ENCODE measurements around the gene ZBTB12.
"Not testable (repeated sequence)": the region's sequence is repeated elsewhere in the genome, so short reads cannot be mapped to it uniquely, and the experiment has no call there.

ZBTB12 gene

GRCh38 chr6:31901953-31902643 lies at the start of gene ZBTB12:
Gene ZBTB12, minus strand, starts transcription at chr6:31902086. Its CDS starts 781 bp downstream, at chr6:31901305.
- peak; percentile 85 for DNase-seq

- no peak for DNase-seq
These were observed 48.2 kb upstream of the ZBTB12 start for GRCh38 chr6:31949926-31950548.

GRCh38 chr6:31948753-31949413 lies 47.0 kb upstream of the ZBTB12 start:
- DNase-seq: no peak

- DNase-seq: no peak
These were observed 46.4 kb upstream of the ZBTB12 start for GRCh38 chr6:31948306-31948705.

- DNase-seq: no peak
These were observed 46.0 kb upstream of the ZBTB12 start for GRCh38 chr6:31947864-31948263.

GRCh38 chr6:31947070-31947675 lies 45.3 kb upstream of the ZBTB12 start:
- DNase-seq: no peak

GRCh38 chr6:31946370-31946885 lies 44.5 kb upstream of the ZBTB12 start:
- no peak for DNase-seq

GRCh38 chr6:31945507-31946369 lies 43.9 kb upstream of the ZBTB12 start, which contains the start of gene CFB:
Gene CFB, plus strand, starts transcription at chr6:31946095. Its CDS starts 127 bp downstream, at chr6:31946222.
- DNase-seq: no peak

- no peak for DNase-seq
These were observed 43.2 kb upstream of the ZBTB12 start for GRCh38 chr6:31945154-31945506.

- DNase-seq: no peak
These were observed 41.9 kb upstream of the ZBTB12 start for GRCh38 chr6:31943742-31944141.

GRCh38 chr6:31940256-31940664 lies 38.4 kb upstream of the ZBTB12 start:
- no peak for DNase-seq

GRCh38 chr6:31935823-31936222 lies 33.9 kb upstream of the ZBTB12 start:
- no peak for DNase-seq

- DNase-seq: no peak
These were observed 33.1 kb upstream of the ZBTB12 start for GRCh38 chr6:31935021-31935420.

GRCh38 chr6:31933537-31933936 lies 31.7 kb upstream of the ZBTB12 start:
- no peak for DNase-seq

GRCh38 chr6:31932137-31932536 lies 30.3 kb upstream of the ZBTB12 start:
- not testable (repeated sequence) for DNase-seq

GRCh38 chr6:31930962-31931361 lies 29.1 kb upstream of the ZBTB12 start:
- no peak for DNase-seq

- no peak for DNase-seq
These were observed 26.7 kb upstream of the ZBTB12 start for GRCh38 chr6:31928672-31928939.

- no peak for DNase-seq
These were observed 26.2 kb upstream of the ZBTB12 start for GRCh38 chr6:31927863-31928671.

- no peak for DNase-seq
These were observed 25.5 kb upstream of the ZBTB12 start, which contains the start of gene C2 for GRCh38 chr6:31927242-31927862. Gene C2, plus strand, starts transcription at chr6:31927717. Its CDS starts 36 bp downstream, at chr6:31927753.

- DNase-seq: peak; percentile 24
These were observed 21.1 kb upstream of the ZBTB12 start for GRCh38 chr6:31922942-31923341.

- DNase-seq: no peak
These were observed 18.9 kb upstream of the ZBTB12 start for GRCh38 chr6:31920811-31921210.
